Activated CD4-positive, alpha-beta T cell treated with anti-CD3 and anti-CD28 coated beads, Interleukin-2, Interleukin-6, amounts not matched to agents 100 ng/mL and 50 ng/mL, durations not matched to agents 16 hours and 8 hours (primary cell): ENCODE measurements around the gene CMTM7.

Source experiments
- DNase-seq: peaks from one replicate; pipeline ENCODE4 v3.0.0-alpha.2; 2020

The CMTM7 gene

GRCh38 chr3:32493437-32494414 is 102.1 kb downstream of the CMTM7 start:
- peak; percentile 35 for DNase-seq

GRCh38 chr3:32495085-32495484 is 103.4 kb downstream of the CMTM7 start:
- no peak for DNase-seq

GRCh38 chr3:32495609-32496008 is 104.0 kb downstream of the CMTM7 start:
- DNase-seq: no peak

GRCh38 chr3:32498252-32498651 is 106.6 kb downstream of the CMTM7 start:
- no peak for DNase-seq

- DNase-seq: no peak
These were observed 107.3 kb downstream of the CMTM7 start for GRCh38 chr3:32498992-32499391.

GRCh38 chr3:32499585-32499984 is 107.9 kb downstream of the CMTM7 start:
- no peak for DNase-seq

GRCh38 chr3:32500231-32500630 is 108.6 kb downstream of the CMTM7 start:
- DNase-seq: no peak

GRCh38 chr3:32500880-32501782 is 109.5 kb downstream of the CMTM7 start:
- no peak for DNase-seq

GRCh38 chr3:32501783-32502117 is 110.1 kb downstream of the CMTM7 start:
- no peak for DNase-seq

GRCh38 chr3:32502118-32502945 is 110.7 kb downstream of the CMTM7 start, which contains the start of gene CMTM6:
Gene CMTM6, minus strand, starts transcription at chr3:32502852. Its CDS starts 107 bp downstream, at chr3:32502745.
- DNase-seq: peak; percentile 79

GRCh38 chr3:32502946-32503286 is 111.3 kb downstream of the CMTM7 start:
- DNase-seq: no peak
